Pancreas (tissue), 10 donors: Measurements from ENCODE around the gene PSMD13. TPM values are rescaled to one million over a fixed set of nuclear protein-coding genes. Genes with fewer than 3 reads are reported as not detected.

ENCODE experiments used
- ATAC-seq, 4 donors: fragments of 200-7000 bp; cut with Tn5 transposase; one replicate each; pipeline versions ENCODE4 v1.8.0 to v1.9.1; 2020; ENCODE audit warnings: mild to moderate bottlenecking in 4 of 4, moderate library complexity in 4 of 4
- DNase-seq, 6 donors: peaks; one replicate each; pipeline ENCODE4 v3.0.0-alpha.2; 2020
- FAIRE-seq: peaks from 2 replicates; lab custom pipeline; 2012; peaks lifted over from hg19 to GRCh38; lab: Jason Lieb, UNC
- H3K27ac ChIP-seq, 4 donors: fragments of 200-600 bp; sonication (generic); 1 replicate in 3 of 4; 2 replicates in 1 of 4; pipeline versions ENCODE4 v1.5.0 to v1.8.0; 2020
- H3K27me3 ChIP-seq, 4 donors: fragments of 200-600 bp; one replicate each; pipeline ENCODE4 v1.8.0; 2021
- H3K36me3 ChIP-seq, 3 donors: fragments of 200-600 bp; sonication (generic) in 1 of 3; one replicate each; pipeline versions ENCODE4 v1.5.0 to v1.8.0; 2020 to 2021
- H3K4me1 ChIP-seq, 3 donors: fragments of 200-600 bp; one replicate each; pipeline ENCODE4 v1.8.0; 2021
- H3K4me3 ChIP-seq, 4 donors: fragments of 200-600 bp; sonication (generic) in 2 of 4; one replicate each; pipeline versions ENCODE4 v1.5.0 to v1.8.0; 2020 to 2021
- H3K9me3 ChIP-seq, 4 donors: fragments of 200-600 bp; one replicate each; pipeline ENCODE4 v1.8.0; 2021
- WGBS, 2 donors: extraction: QIAGEN DNeasy Blood & Tissue Kit; methylation state at CpG; one replicate each; pipeline ENCODE4 v1.1.7; 2013; 5-methylcytosine and 5-hydroxymethylcytosine counted together
- intact Hi-C, 3 donors: fragments of 100-400 bp; cut with DNase I; formaldehyde crosslinking; loops; one replicate each; pipeline versions ENCODE4 v1.11.1 to v1.14.2; 2022
- polyA plus RNA-seq, 2 donors: library from polyadenylated mRNA; stranded (reverse); fragments of 200-250 nt; gene quantifications; one replicate each; pipeline ENCODE4 v1.2.3, GENCODE V29; 2013
- total RNA-seq, 6 donors: library from RNA; stranded (reverse); fragmentation: NEBNext Ultra II Directional in 4 of 6; extraction: Animal tissue kit (Norgen Biotek cat#: 25700) in 4 of 6; gene quantifications; one replicate each; pipeline versions ENCODE4 v1.2.1 to v1.2.4, GENCODE V29; 2021 to 2023
- TF ChIP-seq, protein P1 (sequence below), 4 donors: fragments of 200-600 bp; sonication (generic) in 3 of 4; IDR thresholded peaks; one replicate each; pipeline versions ENCODE4 v1.5.0 to v1.8.0; 2021; ENCODE audit warnings: antibody characterized with exemption in 4 of 4
- donor health status: healthy with polysubstance abuse.
- donor health status: DM: no; HTN: no; CAD: no; lungs with moderate emphysema.
- donor health status: DM: no; HTN: no; CAD: no.
- donor health status: control.
- donor health status: control.
- donor health status: Bipolar disorder and iron deficiency.
- donor health status: DM: yes; HTN: yes; CAD: no.
- donor health status: DM: no; HTN: no; CAD: no.
- donor health status: DM: no; HTN: no; CAD: no.
- donor health status: DM: yes; HTN: yes; CAD: no.

Gene PSMD13
- total and polyA plus RNA-seq, 8 donors, result 35.5 to 118 (median 47.0) TPM

DNA sequence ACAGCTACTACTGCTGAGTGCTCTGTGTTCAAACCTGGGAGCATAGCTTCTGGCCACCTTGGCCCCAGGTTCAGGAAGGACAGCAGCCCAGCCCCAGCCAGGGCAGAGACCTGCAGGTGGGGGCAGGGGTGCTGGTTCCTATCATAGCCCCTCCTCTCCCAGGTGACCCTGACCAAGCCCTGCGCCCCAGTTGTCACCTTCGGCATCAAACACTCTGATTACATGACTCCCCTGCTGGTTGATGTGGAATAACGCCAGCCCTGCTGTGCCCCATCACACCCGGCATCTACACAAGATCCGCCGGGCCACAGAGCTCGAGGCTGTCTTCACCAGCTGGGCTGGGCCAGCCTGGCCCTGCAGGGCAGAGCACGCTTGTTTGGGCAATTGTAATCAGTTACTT, 37.0 kb upstream of the PSMD13 start:
- peaks cover 0 to 25% (median 9%) of the 10 kb centered on the region in 3 donors for H3K36me3 ChIP-seq
- H3K27me3 ChIP-seq, result no peaks in the 10 kb centered on the region
- no peak overlapping the region for H3K4me3 ChIP-seq
- no peaks in the 10 kb centered on the region for H3K9me3 ChIP-seq
- WGBS, 2 donors, result 63 to 74% methylated on average over 8 of the region's 8 CpGs
- no peak for FAIRE-seq
- H3K27ac ChIP-seq, result no peak overlapping the region
- TF ChIP-seq, protein P1, sequence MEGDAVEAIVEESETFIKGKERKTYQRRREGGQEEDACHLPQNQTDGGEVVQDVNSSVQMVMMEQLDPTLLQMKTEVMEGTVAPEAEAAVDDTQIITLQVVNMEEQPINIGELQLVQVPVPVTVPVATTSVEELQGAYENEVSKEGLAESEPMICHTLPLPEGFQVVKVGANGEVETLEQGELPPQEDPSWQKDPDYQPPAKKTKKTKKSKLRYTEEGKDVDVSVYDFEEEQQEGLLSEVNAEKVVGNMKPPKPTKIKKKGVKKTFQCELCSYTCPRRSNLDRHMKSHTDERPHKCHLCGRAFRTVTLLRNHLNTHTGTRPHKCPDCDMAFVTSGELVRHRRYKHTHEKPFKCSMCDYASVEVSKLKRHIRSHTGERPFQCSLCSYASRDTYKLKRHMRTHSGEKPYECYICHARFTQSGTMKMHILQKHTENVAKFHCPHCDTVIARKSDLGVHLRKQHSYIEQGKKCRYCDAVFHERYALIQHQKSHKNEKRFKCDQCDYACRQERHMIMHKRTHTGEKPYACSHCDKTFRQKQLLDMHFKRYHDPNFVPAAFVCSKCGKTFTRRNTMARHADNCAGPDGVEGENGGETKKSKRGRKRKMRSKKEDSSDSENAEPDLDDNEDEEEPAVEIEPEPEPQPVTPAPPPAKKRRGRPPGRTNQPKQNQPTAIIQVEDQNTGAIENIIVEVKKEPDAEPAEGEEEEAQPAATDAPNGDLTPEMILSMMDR (IDR thresholded peaks at IDR 0.05), result no peak
- intact Hi-C loops, result no loop called here
- DNase-seq, result peak in 4 of 6 donors; percentile 18 to 74 (median 44)
- no peak for ATAC-seq
- H3K4me1 ChIP-seq, result peaks cover 0 to under 1% (median 0%) of the 10 kb centered on the region in 3 donors

GRCh38 chr11:200224-201003, 36.4 kb upstream of the PSMD13 start:
- no peak for FAIRE-seq
- Histone ChIP-seq H3K4me1 (peaks cover 0 to 7% (median 4%) of the 10 kb centered on the region in 3 donors), H3K9me3 (no peaks in the 10 kb centered on the region), H3K36me3 (peaks cover 0 to 25% (median 9%) of the 10 kb centered on the region in 3 donors), H3K4me3 (no peak overlapping the region), H3K27ac (no peak overlapping the region), H3K27me3 (no peaks in the 10 kb centered on the region)
- DNase-seq, result peak in 4 of 6 donors; percentile 13 to 64 (median 24)
- intact Hi-C loops, result no loop called here
- 91 to 93% methylated on average over 13 of the region's 13 CpGs for WGBS, 2 donors
- TF ChIP-seq, protein P1 (IDR thresholded peaks at IDR 0.05), result no peak
- no peak for ATAC-seq

- H3K9me3 ChIP-seq, result no peaks in the 10 kb centered on the region
- peaks cover 0 to 25% (median 9%) of the 10 kb centered on the region in 3 donors for H3K36me3 ChIP-seq
- ATAC-seq (no peak), FAIRE-seq (no peak), DNase-seq (peak in 2 of 6 donors; percentile 6 to 7)
- intact Hi-C loops, result no loop called here
- no peak overlapping the region for H3K27ac ChIP-seq
- TF ChIP-seq, protein P1 (IDR thresholded peaks at IDR 0.05), result no peak
- no peaks in the 10 kb centered on the region for H3K27me3 ChIP-seq
- no peak overlapping the region for H3K4me3 ChIP-seq
- WGBS, 2 donors, result 77 to 83% methylated on average over 15 of the region's 15 CpGs
- peaks cover 0 to 16% (median 11%) of the 10 kb centered on the region in 3 donors for H3K4me1 ChIP-seq
Measured at GRCh38 chr11:201966-202365, 34.8 kb upstream of the PSMD13 start.

DNA sequence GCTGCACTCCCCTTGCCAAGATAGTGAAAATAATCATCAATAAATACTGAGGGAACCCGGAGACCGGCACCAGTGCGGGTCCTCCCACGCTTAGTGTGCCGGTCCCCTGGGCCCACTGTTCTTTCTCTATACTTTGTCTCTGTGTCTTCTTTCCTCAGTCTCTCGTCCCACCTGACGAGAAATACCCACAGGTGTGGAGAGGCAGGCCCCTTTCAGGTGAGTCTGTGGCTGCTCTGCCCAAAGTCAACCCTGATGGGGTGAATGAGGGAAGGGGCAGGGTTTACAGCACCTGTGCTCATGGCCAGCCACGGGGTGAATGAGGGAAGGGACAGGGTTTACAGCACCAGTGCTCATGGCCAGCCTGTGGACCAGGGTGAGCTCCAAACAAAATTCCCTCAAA, 34.3 kb upstream of the PSMD13 start:
- peak in 2 of 6 donors; percentile 13 to 22 for DNase-seq
- H3K36me3 ChIP-seq, result peaks cover 0 to 25% (median 9%) of the 10 kb centered on the region in 3 donors
- no peaks in the 10 kb centered on the region for H3K9me3 ChIP-seq
- WGBS, 2 donors, result 75 to 80% methylated on average over 8 of the region's 8 CpGs
- peaks cover 0 to 16% (median 11%) of the 10 kb centered on the region in 3 donors for H3K4me1 ChIP-seq
- no peak for FAIRE-seq
- no peak overlapping the region for H3K4me3 ChIP-seq
- intact Hi-C loops, result no loop called here
- ATAC-seq, result no peak
- H3K27me3 ChIP-seq, result no peaks in the 10 kb centered on the region
- TF ChIP-seq, protein P1 (IDR thresholded peaks at IDR 0.05), result no peak
- H3K27ac ChIP-seq, result no peak overlapping the region
